Measurements from ENCODE around the gene ZCCHC3.

ZCCHC3 gene

DNA sequence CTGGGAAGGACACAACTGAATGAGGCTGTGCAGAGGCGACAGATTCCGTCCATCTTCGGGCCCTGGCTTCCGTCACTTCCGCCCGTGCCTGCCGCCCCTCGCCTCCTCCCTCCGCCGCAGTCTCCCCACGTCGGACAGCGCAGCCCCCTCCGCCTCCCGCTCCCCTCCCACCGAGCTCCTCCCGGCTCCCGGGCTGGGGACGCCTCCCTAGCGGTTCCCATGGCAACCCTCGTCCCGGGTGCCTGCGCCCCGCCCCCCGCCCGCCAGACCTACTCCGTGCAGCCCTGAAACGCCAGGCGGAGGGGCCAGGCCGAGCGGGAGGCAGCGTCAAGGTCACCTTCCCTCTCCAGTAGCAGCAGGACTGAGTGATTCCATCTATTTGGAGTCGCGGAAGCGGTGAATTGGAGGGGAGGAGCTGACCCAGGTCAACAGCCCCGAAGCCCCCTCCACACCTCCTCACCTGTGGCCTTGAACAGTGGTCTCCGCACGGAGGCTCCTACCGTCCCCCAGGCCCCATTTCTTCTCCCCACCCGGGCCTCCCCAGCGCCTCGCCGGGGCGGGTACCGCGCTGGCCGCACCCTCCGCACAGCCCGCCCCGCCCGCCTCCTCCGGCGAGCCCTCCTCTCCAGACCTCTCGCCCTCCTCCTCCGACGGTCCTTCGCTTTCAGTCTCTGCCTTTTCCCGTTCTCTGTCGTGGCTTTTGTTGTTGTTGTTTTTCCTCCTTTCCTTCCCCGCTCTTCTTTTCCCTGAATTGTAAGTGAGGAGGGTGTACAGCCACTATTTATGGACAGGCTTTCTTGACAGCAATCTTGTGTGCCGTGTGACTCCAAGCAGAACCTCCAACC is 50.5 kb downstream of the ZCCHC3 start:
- peak; percentile 69 for DNase-seq

DNA sequence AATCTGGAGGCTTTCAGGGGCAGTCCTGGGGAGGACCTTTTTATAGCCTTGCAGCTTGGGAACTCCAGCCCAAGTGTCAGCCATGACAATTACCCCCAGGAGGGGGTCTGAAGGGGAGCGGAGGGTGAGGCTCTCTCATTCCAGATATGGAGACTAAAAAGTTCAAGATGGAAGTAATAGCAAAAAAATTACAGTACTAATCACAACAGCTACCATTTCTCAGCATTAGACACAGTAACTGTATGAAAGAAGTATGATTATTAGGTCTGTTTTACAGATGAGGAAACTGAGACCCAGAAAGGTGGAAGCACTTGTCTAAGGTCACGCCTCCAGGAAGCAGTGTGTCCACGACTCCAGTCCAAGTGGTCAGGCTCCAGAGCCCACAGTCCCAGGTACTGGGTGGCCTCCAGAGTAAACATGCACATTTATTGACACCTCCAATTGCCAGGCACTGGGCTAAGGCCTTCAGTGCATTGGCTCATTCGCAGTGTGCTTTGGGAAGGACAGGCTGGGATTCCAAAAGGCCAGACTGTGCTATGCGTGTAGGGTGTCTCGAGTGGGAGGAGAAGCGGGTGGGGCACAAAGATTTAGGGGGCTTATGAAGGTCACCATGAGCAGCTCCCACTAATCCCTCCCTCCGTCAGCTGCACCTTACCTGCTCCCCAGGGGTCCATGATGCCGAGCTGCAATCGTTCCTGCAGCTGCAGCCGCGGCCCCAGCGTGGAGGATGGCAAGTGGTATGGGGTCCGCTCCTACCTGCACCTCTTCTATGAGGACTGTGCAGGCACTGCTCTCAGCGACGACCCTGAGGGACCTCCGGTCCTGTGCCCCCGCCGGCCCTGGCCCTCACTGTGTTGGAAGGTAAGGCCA is 51.8 kb downstream of the ZCCHC3 start:
- no peak for DNase-seq

Measured in CD4-positive, alpha-beta T cell treated with Interferon gamma for 1 hour (primary cell).